ENCODE data around the gene PDE5A.

- TF ChIP-seq POLR2AphosphoS5 (IDR thresholded peaks at IDR 0.05): no peak
- no peak for TF ChIP-seq CTCF (IDR thresholded peaks at IDR 0.05)
- TF ChIP-seq POLR2A (IDR thresholded peaks at IDR 0.05): no peak
- no peak for TF ChIP-seq EP300 (IDR thresholded peaks at IDR 0.05; ENCODE audit: low read depth)
Measured at GRCh38 chr4:119471259-119471658, 157.3 kb downstream of the PDE5A start.

All from transverse colon (tissue), 4 donors.